GM12872 (cell line): ENCODE data around the gene TULP4.

Experiments
- CTCF ChIP-seq: IDR thresholded peaks from 3 replicates; pipeline ENCODE4 v1.5.1; 2011; ENCODE audit warnings: low read depth, mild to moderate bottlenecking, low read length, moderate library complexity; ENCODE audit not compliant: insufficient read depth

The TULP4 gene

GRCh38 chr6:158329531-158329930 lies 17.3 kb downstream of the TULP4 start:
- no peak for TF ChIP-seq CTCF

GRCh38 chr6:158330016-158330415 lies 17.8 kb downstream of the TULP4 start:
- no peak for TF ChIP-seq CTCF

GRCh38 chr6:158332237-158332636 lies 20.0 kb downstream of the TULP4 start:
- no peak for TF ChIP-seq CTCF

- no peak for TF ChIP-seq CTCF
Observed at GRCh38 chr6:158333094-158333493, 20.8 kb downstream of the TULP4 start.

- no peak for TF ChIP-seq CTCF
Observed at GRCh38 chr6:158334534-158334933, 22.3 kb downstream of the TULP4 start.

- TF ChIP-seq CTCF = no peak
Observed at GRCh38 chr6:158337332-158337731, 25.1 kb downstream of the TULP4 start.

GRCh38 chr6:158338311-158339112 lies 26.2 kb downstream of the TULP4 start:
- no peak for TF ChIP-seq CTCF

GRCh38 chr6:158340252-158340651 lies 28.0 kb downstream of the TULP4 start:
- TF ChIP-seq CTCF = no peak
